Muscle layer of duodenum (tissue), 2 donors: Measurements from ENCODE around the gene IER2.

ENCODE experiments used
- H3K27ac ChIP-seq: one replicate; pipeline ENCODE4 v1.7.0; 2013; ENCODE audit warnings: mild to moderate bottlenecking, low read length
- H3K27me3 ChIP-seq: one replicate; pipeline ENCODE4 v1.7.0; 2013; ENCODE audit warnings: low read depth, mild to moderate bottlenecking, control low read depth, low read length
- H3K36me3 ChIP-seq, 2 donors: one replicate each; pipeline ENCODE4 v1.7.0; 2013; ENCODE audit warnings: low read length in 2 of 2, control low read depth in 1 of 2, mild to moderate bottlenecking in 1 of 2; ENCODE audit not compliant: insufficient read depth in 2 of 2, control insufficient read depth in 1 of 2
- H3K4me1 ChIP-seq, 2 donors: one replicate each; pipeline ENCODE4 v1.7.0; 2013; ENCODE audit warnings: low read length in 2 of 2, mild to moderate bottlenecking in 2 of 2, control low read depth in 1 of 2, moderate library complexity in 1 of 2; ENCODE audit not compliant: insufficient read depth in 2 of 2, control insufficient read depth in 1 of 2
- H3K4me3 ChIP-seq, 2 donors: one replicate each; pipeline ENCODE4 v1.7.0; 2013; ENCODE audit warnings: low read length in 2 of 2, low read depth in 1 of 2, mild to moderate bottlenecking in 1 of 2
- H3K9me3 ChIP-seq, 2 donors: one replicate each; pipeline ENCODE4 v1.7.0; 2013; ENCODE audit warnings: low read length in 2 of 2, control low read depth in 1 of 2, mild to moderate bottlenecking in 1 of 2; ENCODE audit not compliant: control insufficient read depth in 1 of 2
- donor health status: healthy.

IER2 gene

GRCh38 chr19:13120817-13121216, 29.4 kb upstream of the IER2 start:
- no peak overlapping the region for H3K4me3 ChIP-seq
- H3K36me3 ChIP-seq: no peaks in the 10 kb centered on the region
- H3K9me3 ChIP-seq: no peaks in the 10 kb centered on the region
- no peak overlapping the region for H3K27ac ChIP-seq
- peaks cover 14 to 23% of the 10 kb centered on the region in 2 donors for H3K4me1 ChIP-seq
- H3K27me3 ChIP-seq: no peaks in the 10 kb centered on the region

GRCh38 chr19:13121551-13122274, 28.5 kb upstream of the IER2 start:
- Histone ChIP-seq H3K36me3 (peaks cover 0 to 5% of the 10 kb centered on the region in 2 donors), H3K9me3 (no peaks in the 10 kb centered on the region), H3K27ac (no peak overlapping the region), H3K4me3 (no peak overlapping the region), H3K27me3 (no peaks in the 10 kb centered on the region), H3K4me1 (peaks cover 14 to 19% of the 10 kb centered on the region in 2 donors)

- Histone ChIP-seq H3K9me3 (no peaks in the 10 kb centered on the region), H3K36me3 (peaks cover 0 to 6% of the 10 kb centered on the region in 2 donors), H3K4me1 (peaks cover 9 to 19% of the 10 kb centered on the region in 2 donors), H3K4me3 (no peak overlapping the region), H3K27me3 (no peaks in the 10 kb centered on the region), H3K27ac (no peak overlapping the region)
These were observed 27.8 kb upstream of the IER2 start for GRCh38 chr19:13122275-13122878.

GRCh38 chr19:13122980-13123957, 26.9 kb upstream of the IER2 start:
- Histone ChIP-seq H3K36me3 (peaks cover 0 to 6% of the 10 kb centered on the region in 2 donors), H3K4me1 (peaks cover 9 to 19% of the 10 kb centered on the region in 2 donors), H3K9me3 (no peaks in the 10 kb centered on the region), H3K27ac (no peak overlapping the region), H3K4me3 (no peak overlapping the region), H3K27me3 (no peaks in the 10 kb centered on the region)

GRCh38 chr19:13127051-13127450, 23.2 kb upstream of the IER2 start:
- Histone ChIP-seq H3K9me3 (no peaks in the 10 kb centered on the region), H3K27me3 (no peaks in the 10 kb centered on the region), H3K36me3 (peaks cover 0 to 6% of the 10 kb centered on the region in 2 donors), H3K4me1 (no peaks in the 10 kb centered on the region), H3K4me3 (no peak overlapping the region), H3K27ac (no peak overlapping the region)

GRCh38 chr19:13127811-13128575, 22.2 kb upstream of the IER2 start:
- Histone ChIP-seq H3K4me3 (no peak overlapping the region), H3K4me1 (no peaks in the 10 kb centered on the region), H3K27ac (no peak overlapping the region), H3K36me3 (peaks cover 0 to 6% of the 10 kb centered on the region in 2 donors), H3K27me3 (no peaks in the 10 kb centered on the region), H3K9me3 (no peaks in the 10 kb centered on the region)

- Histone ChIP-seq H3K9me3 (no peaks in the 10 kb centered on the region), H3K4me1 (no peaks in the 10 kb centered on the region)
These were observed 21.6 kb upstream of the IER2 start for GRCh38 chr19:13128583-13128982.

GRCh38 chr19:13129384-13129783, 20.8 kb upstream of the IER2 start:
- Histone ChIP-seq H3K4me1 (no peaks in the 10 kb centered on the region), H3K4me3 (no peak overlapping the region), H3K36me3 (peaks cover 0 to 6% of the 10 kb centered on the region in 2 donors), H3K9me3 (no peaks in the 10 kb centered on the region), H3K27me3 (no peaks in the 10 kb centered on the region), H3K27ac (no peak overlapping the region)

More at GRCh38 chr19:13128583-13128982, 21.6 kb upstream of the IER2 start:
- Histone ChIP-seq H3K27ac (no peak overlapping the region), H3K27me3 (no peaks in the 10 kb centered on the region), H3K4me3 (no peak overlapping the region), H3K36me3 (peaks cover 0 to 6% of the 10 kb centered on the region in 2 donors)

- H3K36me3 ChIP-seq: peaks cover 0 to 16% of the 10 kb centered on the region in 2 donors
- no peaks in the 10 kb centered on the region for H3K27me3 ChIP-seq
- no peaks in the 10 kb centered on the region for H3K9me3 ChIP-seq
- no peak overlapping the region for H3K27ac ChIP-seq
- H3K4me3 ChIP-seq: no peak overlapping the region
- H3K4me1 ChIP-seq: no peaks in the 10 kb centered on the region
These were observed 19.2 kb upstream of the IER2 start for GRCh38 chr19:13130886-13131490.

- no peak overlapping the region for H3K27ac ChIP-seq
- H3K4me3 ChIP-seq: no peak overlapping the region
These were observed 17.6 kb upstream of the IER2 start for GRCh38 chr19:13132471-13133180.

More at GRCh38 chr19:13132471-13133180, 17.6 kb upstream of the IER2 start:
- Histone ChIP-seq H3K36me3 (peaks cover 0 to 26% of the 10 kb centered on the region in 2 donors), H3K4me1 (no peaks in the 10 kb centered on the region), H3K9me3 (no peaks in the 10 kb centered on the region), H3K27me3 (no peaks in the 10 kb centered on the region)
